GM12878 (cell line): ENCODE results near the gene WEE2. TPM values are rescaled to one million over a fixed set of nuclear protein-coding genes. Genes with fewer than 3 reads are reported as not detected.
A peak's percentile ranks its signal among the peaks of the same experiment; 100 is the strongest.

Source experiments
- ATAC-seq: fragments of 200-7000 bp; cut with Tn5 transposase; 3 replicates; pipeline ENCODE4 v1.9.1; 2020; ENCODE audit warnings: mild to moderate bottlenecking, moderate library complexity
- BruUV-seq: library from RNA; stranded (reverse); fragments of 400-500 nt; replicated peaks from 2 replicates; lab custom pipeline; 2021; lab: Mats Ljungman, UMichigan
- CTCF ChIA-PET: fragments of 300-600 bp; sonication (Branson Sonifier 250); formaldehyde crosslinking; extraction: SDS; loops from one replicate; lab custom pipeline; 2021; ENCODE audit warnings: inconsistent platforms; lab: Yijun Ruan, JAX
- POLR2A ChIA-PET: fragments of 350-600 bp; formaldehyde crosslinking; extraction: SDS; loops from one replicate; lab custom pipeline; 2021; ENCODE audit warnings: inconsistent platforms; lab: Charles Lee
- RAD21 ChIA-PET: fragments of 300-600 bp; sonication (Branson Sonifier 250); formaldehyde crosslinking; loops from one replicate; lab custom pipeline; 2023; ENCODE audit warnings: antibody characterized with exemption; ENCODE audit not compliant: unreplicated experiment; lab: Charles Lee
- SMC1A ChIA-PET: fragments of 300-600 bp; sonication (Branson Sonifier 250); formaldehyde crosslinking; loops from one replicate; lab custom pipeline; 2023; ENCODE audit not compliant: unreplicated experiment, uncharacterized antibody; lab: Charles Lee
- DNase-seq: peaks from one replicate; pipeline ENCODE4 v3.0.0-alpha.2; 2011; ENCODE audit warnings: low read depth, low spot score
- FAIRE-seq: peaks from 3 replicates; lab custom pipeline; 2011; peaks lifted over from hg19 to GRCh38; lab: Jason Lieb, UNC
- H2AFZ ChIP-seq: 2 replicates; pipeline ENCODE4 v1.6.0; 2011; ENCODE audit warnings: low read depth, low read length, control low read depth; ENCODE audit not compliant: control insufficient read depth
- H3K27ac ChIP-seq: 2 replicates; pipeline ENCODE4 v1.5.1; 2011; ENCODE audit warnings: control low read depth; ENCODE audit not compliant: control insufficient read depth, insufficient read depth
- H3K27me3 ChIP-seq, 2 experiments: replicated peaks in 1 of 2; 2 replicates each; pipeline versions ENCODE4 v1.6.0 to v1.6.1; 2011; ENCODE audit warnings: low read length in 1 of 2; ENCODE audit not compliant: control insufficient read depth in 2 of 2, insufficient read depth in 2 of 2
- H3K36me3 ChIP-seq, 2 experiments: 2 replicates each; pipeline ENCODE4 v1.5.1; 2011; ENCODE audit warnings: low read length in 1 of 2; ENCODE audit not compliant: control insufficient read depth in 2 of 2, insufficient read depth in 2 of 2
- H3K4me1 ChIP-seq: 2 replicates; pipeline ENCODE4 v1.6.1; 2011; ENCODE audit warnings: mild to moderate bottlenecking, low read length, moderate library complexity, mixed read lengths; ENCODE audit not compliant: control insufficient read depth, insufficient read depth
- H3K4me2 ChIP-seq: 2 replicates; pipeline ENCODE4 v1.6.0; 2011; ENCODE audit warnings: control low read depth; ENCODE audit not compliant: control insufficient read depth, insufficient read depth
- H3K4me3 ChIP-seq: fragments of 200-600 bp; sonication (generic); 2 replicates; pipeline ENCODE4 v1.5.1; 2016
- H3K79me2 ChIP-seq: 2 replicates; pipeline ENCODE4 v1.6.0; 2011; ENCODE audit warnings: low read length; ENCODE audit not compliant: control insufficient read depth, insufficient read depth
- H3K9ac ChIP-seq: 2 replicates; pipeline ENCODE4 v1.8.0; 2011; ENCODE audit warnings: low read length, control low read depth, mixed read lengths; ENCODE audit not compliant: control insufficient read depth, insufficient read depth
- H3K9me3 ChIP-seq: replicated peaks from 3 replicates; pipeline ENCODE4 v1.5.1; 2011; ENCODE audit warnings: mild to moderate bottlenecking, low read length; ENCODE audit not compliant: control insufficient read depth, insufficient read depth
- H4K20me1 ChIP-seq: 2 replicates; pipeline ENCODE4 v1.6.0; 2011; ENCODE audit not compliant: control insufficient read depth, insufficient read depth
- E2F4 ChIP-seq: IDR thresholded peaks from 2 replicates; pipeline ENCODE4 v1.6.1; 2012; ENCODE audit warnings: low read depth, low read length, improper control_type of control experiment
- FOS ChIP-seq: IDR thresholded peaks from 3 replicates; pipeline ENCODE4 v1.6.1; 2011; ENCODE audit warnings: borderline replicate concordance; ENCODE audit not compliant: insufficient read length; ENCODE audit errors: extremely low read depth
- FOXM1 ChIP-seq: IDR thresholded peaks from 2 replicates; pipeline ENCODE4 v1.6.1; 2012; ENCODE audit warnings: low read depth, mild to moderate bottlenecking, inconsistent platforms, low read length, moderate library complexity
- RAD21 ChIP-seq: IDR thresholded peaks from 2 replicates; pipeline ENCODE4 v1.6.1; 2011; ENCODE audit warnings: mild to moderate bottlenecking, low read depth, low read length, moderate library complexity; ENCODE audit not compliant: insufficient read depth
- WGBS: methylation state at CpG from one replicate; pipeline ENCODE4 v1.1.6; 2016; ENCODE audit warnings: low lambda C conversion rate; ENCODE audit not compliant: insufficient replicate concordance, insufficient coverage; ENCODE audit errors: missing lambda C conversion rate; 5-methylcytosine and 5-hydroxymethylcytosine counted together
- in situ Hi-C: fragments of 300-500 bp; cut with MboI; formaldehyde crosslinking; loops from 9 replicates; pipeline ENCODE4 v1.14.3; 2018; ENCODE audit warnings: mixed read lengths
- intact Hi-C: fragments of 100-400 bp; cut with micrococcal nuclease; formaldehyde crosslinking; loops from one replicate; pipeline ENCODE4 v1.14.2; 2022; ENCODE audit not compliant: unreplicated experiment
- polyA plus RNA-seq, 11 experiments: library from polyadenylated mRNA; depleted of rRNA in 4 of 11; unstranded in 6 of 11; stranded (reverse) in 5 of 11; fragments of >200 nt; fragmentation: Nextera tagmentation in 4 of 11; fragmentation: Illumina TruSeq in 1 of 11; extraction: Ambion mirVana in 4 of 11; extraction: Trizol in 1 of 11; gene quantifications; 1 replicate in 1 of 11; 2 replicates in 10 of 11; pipeline versions ENCODE4 v1.2.1 to v1.2.3, GENCODE V29; 2011 to 2016; ENCODE audit warnings: inconsistent platforms in 2 of 11, missing spikeins in 2 of 11, low read depth in 1 of 11
- total RNA-seq, 4 experiments: library from RNA; depleted of rRNA in 3 of 4; stranded (reverse); fragments of >200 nt in 3 of 4; fragmentation: Illumina TruSeq in 1 of 4; extraction: Trizol in 1 of 4; gene quantifications; 2 replicates each; pipeline versions ENCODE4 v1.2.1 to v1.2.3, GENCODE V29; 2013 to 2021
- TF ChIP-seq, protein P1 (sequence below), 3 experiments: IDR thresholded peaks in 2 of 3; conservative IDR thresholded peaks in 1 of 3; 2 replicates each; pipeline ENCODE4 v1.5.1; 2011; ENCODE audit warnings: low read depth in 3 of 3, low read length in 3 of 3, mild to moderate bottlenecking in 3 of 3, control low read depth in 2 of 3, moderate library complexity in 2 of 3, inconsistent platforms in 1 of 3, mixed read lengths in 1 of 3; ENCODE audit not compliant: control insufficient read depth in 2 of 3, insufficient read depth in 1 of 3; ENCODE audit errors: extremely low read depth in 1 of 3

Gene WEE2
- total and polyA plus RNA-seq, 10 of the 15 experiments (the other 5 are each of a cell fraction or from before 2014, with no cell fraction given) = 0.02 to 0.03 (median 0.03) TPM; not detected in 7

DNA sequence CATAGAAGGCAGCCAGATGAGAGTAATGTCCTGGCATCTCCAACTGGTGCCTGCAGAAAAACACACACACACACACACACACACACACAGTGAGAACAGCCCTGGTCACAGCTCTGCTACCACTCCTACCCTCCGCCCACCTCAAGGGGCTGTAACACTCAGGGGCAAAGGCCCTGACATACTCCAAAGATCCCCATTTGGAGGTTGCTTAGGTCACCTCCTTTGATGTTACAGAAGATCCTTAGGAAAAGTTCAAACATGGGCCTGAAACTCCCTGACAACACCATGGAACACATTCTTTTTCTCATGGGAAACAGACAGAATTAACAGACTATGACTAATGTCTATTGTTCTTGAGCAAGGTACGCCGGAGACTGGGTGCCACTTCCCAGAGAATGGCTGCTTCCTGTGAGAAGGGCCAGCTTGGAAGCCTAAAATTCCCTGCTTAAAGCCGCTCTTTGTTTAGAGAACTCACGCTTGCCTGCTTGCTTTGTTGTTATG lies 33.9 kb upstream of the WEE2 start (continued):
- TF ChIP-seq E2F4 (no peak), FOS (no peak)
- TF ChIP-seq, all 136 proteins: peak for 0

DNA sequence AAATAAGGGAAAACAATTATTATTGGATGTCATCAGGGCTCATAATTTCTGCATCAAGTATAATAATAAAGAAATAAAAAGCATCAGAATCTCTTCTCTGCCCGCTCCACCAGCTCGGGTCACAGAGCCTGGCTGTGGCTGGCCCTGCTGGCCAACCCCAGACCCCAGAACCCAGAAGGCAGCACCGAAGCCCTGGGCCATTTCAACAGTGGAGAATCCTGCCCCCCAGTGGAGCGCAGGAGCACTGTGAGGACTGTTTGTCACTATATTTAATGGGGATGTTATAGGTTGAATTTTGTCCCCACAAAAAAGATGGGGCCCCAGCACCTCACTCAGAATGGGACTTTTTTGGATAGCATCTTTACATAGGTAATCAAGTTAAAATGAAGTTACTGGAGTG lies 33.5 kb upstream of the WEE2 start:
- Histone ChIP-seq H3K4me2 (no peak overlapping the region), H4K20me1 (no peaks in the 10 kb centered on the region), H3K36me3 (peaks cover 0 to 7% of the 10 kb centered on the region in 2 experiments), H3K27me3 (no peaks in the 10 kb centered on the region), H3K4me3 (no peak overlapping the region), H3K79me2 (no peaks in the 10 kb centered on the region), H3K27ac (no peak overlapping the region), H2AFZ (no peak overlapping the region), H3K4me1 (no peaks in the 10 kb centered on the region), H3K9me3 (no peaks in the 10 kb centered on the region), H3K9ac (no peak overlapping the region)
- CTCF ChIA-PET = interaction anchor here (0.7 kb wide), 1 partner anchor 20 kb away, joined by 4 read pairs; no protein-coding TSS in a partner anchor
- SMC1A ChIA-PET = interaction anchor here (1.1 to 1.4 kb wide), 2 partner anchors 30 to 38 kb away, joined by 3 to 4 read pairs; no protein-coding TSS in a partner anchor
- 78% methylated on average over 4 of the region's 4 CpGs for WGBS
- RAD21 ChIA-PET = interaction anchor here (1.4 kb wide), 1 partner anchor 15 kb away, joined by 3 read pairs; no protein-coding TSS in a partner anchor
- TF ChIP-seq RAD21 (0 out of 2 replicates have a peak, but pooled peaks have one; percentile 11), FOXM1 (no peak)
- TF ChIP-seq, protein P1, sequence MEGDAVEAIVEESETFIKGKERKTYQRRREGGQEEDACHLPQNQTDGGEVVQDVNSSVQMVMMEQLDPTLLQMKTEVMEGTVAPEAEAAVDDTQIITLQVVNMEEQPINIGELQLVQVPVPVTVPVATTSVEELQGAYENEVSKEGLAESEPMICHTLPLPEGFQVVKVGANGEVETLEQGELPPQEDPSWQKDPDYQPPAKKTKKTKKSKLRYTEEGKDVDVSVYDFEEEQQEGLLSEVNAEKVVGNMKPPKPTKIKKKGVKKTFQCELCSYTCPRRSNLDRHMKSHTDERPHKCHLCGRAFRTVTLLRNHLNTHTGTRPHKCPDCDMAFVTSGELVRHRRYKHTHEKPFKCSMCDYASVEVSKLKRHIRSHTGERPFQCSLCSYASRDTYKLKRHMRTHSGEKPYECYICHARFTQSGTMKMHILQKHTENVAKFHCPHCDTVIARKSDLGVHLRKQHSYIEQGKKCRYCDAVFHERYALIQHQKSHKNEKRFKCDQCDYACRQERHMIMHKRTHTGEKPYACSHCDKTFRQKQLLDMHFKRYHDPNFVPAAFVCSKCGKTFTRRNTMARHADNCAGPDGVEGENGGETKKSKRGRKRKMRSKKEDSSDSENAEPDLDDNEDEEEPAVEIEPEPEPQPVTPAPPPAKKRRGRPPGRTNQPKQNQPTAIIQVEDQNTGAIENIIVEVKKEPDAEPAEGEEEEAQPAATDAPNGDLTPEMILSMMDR (IDR thresholded peaks at IDR 0.05 in 2 of 3, conservative IDR thresholded peaks at IDR 0.05 in 1 of 3; ENCODE audit: control insufficient read depth in 2 of 3, extremely low read depth in 1 of 3, insufficient read depth in 1 of 3, low read depth in 3 of 3, low read length in 3 of 3) = peak; percentile 17 to 38 (median 23); a peak in 3 of 6 replicates
- ATAC-seq (peak; percentile 70), DNase-seq (no peak), FAIRE-seq (no peak)
- POLR2A ChIA-PET = no interaction called here
- in situ Hi-C loops = no loop called here
- no TSS peak for BruUV-seq
- intact Hi-C loops = no loop called here
